K562 treated with DMSO at 1 percent for 48 hours (cell line): ENCODE data around the gene PCYOX1L. TPM values are rescaled to one million over a fixed set of nuclear protein-coding genes. Genes with fewer than 3 reads are reported as not detected.

Experiments
- total RNA-seq: library from RNA; unstranded; fragments of 300-600 nt; gene quantifications from 2 replicates; pipeline ENCODE4 v1.2.3, GENCODE V29; 2022; ENCODE audit warnings: low replicate concordance; ENCODE audit errors: extremely low read depth

Gene PCYOX1L
- total RNA-seq, result not detected in 2 replicates

GRCh38 chr5:149357370-149358293, at the start of gene PCYOX1L:
PCYOX1L (plus strand) TSS chr5:149358046; CDS start chr5:149358069, 23 bp downstream.

GRCh38 chr5:149345147-149345891, 12.5 kb upstream of the PCYOX1L start, which contains the start of gene GRPEL2:
GRPEL2 (plus strand) TSS chr5:149345499; CDS start chr5:149345540, 41 bp downstream.

DNA sequence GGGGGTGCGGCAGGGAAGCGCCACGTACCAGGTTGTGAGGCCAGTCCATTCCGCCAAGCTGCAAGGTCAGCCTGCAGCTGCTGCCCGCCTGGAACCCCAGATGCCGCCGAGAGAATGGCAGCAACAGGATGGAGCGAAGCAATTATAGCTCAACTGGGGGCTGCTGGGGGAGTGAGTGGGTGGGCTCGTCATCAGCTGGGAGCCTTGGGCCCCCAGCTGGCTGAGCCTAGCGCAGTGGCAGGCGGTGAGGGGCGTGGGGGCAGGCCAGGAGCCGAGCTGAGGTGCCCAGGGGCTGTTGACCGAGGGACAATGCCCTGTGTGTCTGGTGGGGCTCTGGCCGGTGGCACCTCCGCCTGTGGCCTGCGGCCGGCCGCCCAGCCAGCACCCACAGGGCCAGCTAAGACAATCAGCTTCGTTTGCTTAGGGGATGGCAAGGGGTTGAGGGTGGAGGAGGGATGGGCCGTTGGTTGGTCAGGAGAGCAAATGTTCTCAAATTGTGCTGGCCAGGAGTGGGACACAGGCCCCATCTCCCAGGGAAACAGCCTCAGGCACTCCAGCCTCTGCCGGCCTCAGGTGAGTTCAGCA, 21.4 kb downstream of the PCYOX1L start, which contains the start of gene IL17B:
TSS of gene IL17B (minus strand) at position 116 of the 585 bp plus-strand sequence. CDS start at position 49, 67 bp downstream.

Other genes starting within 250 kb of the PCYOX1L start
- not detected in 2 replicates for gene ABLIM3, start 216.6 kb upstream of the PCYOX1L start, total RNA-seq
- not detected in 2 replicates for gene AFAP1L1, start 86.2 kb upstream of the PCYOX1L start, total RNA-seq
- gene GRPEL2, start 12.5 kb upstream of the PCYOX1L start, total RNA-seq, result not detected in 2 replicates
- gene IL17B, start 21.2 kb downstream of the PCYOX1L start, total RNA-seq, result not detected in 2 replicates
- 385 TPM in 1 of 2 replicates, not detected in the other for gene CSNK1A1, start 193.4 kb downstream of the PCYOX1L start, total RNA-seq
- gene ARHGEF37, start 223.5 kb downstream of the PCYOX1L start, total RNA-seq, result not detected in 2 replicates